ENCODE data around the gene LMBRD1. TPM values are rescaled to one million over a fixed set of nuclear protein-coding genes. Genes with fewer than 3 reads are reported as not detected.
A peak's percentile ranks its signal among the peaks of the same experiment; 100 is the strongest.

LMBRD1 gene
- total RNA-seq, 1 experiment from 2014 or later = 20.7 TPM

DNA sequence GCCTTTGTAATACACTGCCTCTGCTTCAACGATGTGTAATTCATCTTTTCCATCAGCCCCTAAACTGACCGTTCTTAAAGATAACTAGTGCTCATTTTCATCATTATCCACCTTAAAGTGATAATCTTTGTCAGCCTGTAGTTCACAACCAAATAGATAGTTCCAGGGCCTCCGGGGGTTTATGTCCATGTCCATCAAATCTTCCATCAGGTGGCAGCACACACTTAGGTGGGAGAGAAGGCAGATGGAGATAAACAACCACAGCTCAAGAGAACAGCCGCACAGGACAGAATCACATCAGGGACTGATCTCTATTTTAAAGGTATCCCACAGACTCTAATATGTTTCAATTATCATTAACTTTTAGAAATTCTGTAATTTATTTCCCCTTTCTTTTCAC, 90.9 kb downstream of the LMBRD1 start:
- BruUV-seq (replicated peaks) = no TSS peak

DNA sequence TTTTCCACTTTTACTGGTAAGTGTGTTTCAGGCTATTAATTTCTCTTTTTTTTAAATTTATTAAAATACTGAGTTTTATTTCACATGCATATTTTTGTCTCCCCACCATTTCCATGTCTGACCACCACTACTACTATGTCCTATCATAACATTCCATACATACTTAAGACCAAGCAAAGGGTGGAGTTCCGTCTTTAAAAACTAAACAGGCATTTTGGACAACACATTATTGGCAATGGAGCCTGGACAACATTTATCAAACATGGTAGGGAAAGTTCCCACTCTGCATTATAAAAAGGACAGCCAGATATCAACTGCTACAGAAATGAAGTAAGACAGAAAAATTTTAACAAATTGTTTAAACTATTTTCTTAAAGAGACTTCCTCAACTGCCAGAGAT, 91.9 kb downstream of the LMBRD1 start:
- no peak overlapping the region for H3K4me3 Mint-ChIP-seq (ENCODE audit: unreplicated experiment)
- no peaks in the 10 kb centered on the region for H3K9me3 Mint-ChIP-seq (ENCODE audit: unreplicated experiment)
- no peak for DNase-seq (ENCODE audit: unreplicated experiment)
- H3K4me1 Mint-ChIP-seq (ENCODE audit: insufficient read depth, unreplicated experiment) = no peaks in the 10 kb centered on the region
- POLR2A ChIA-PET = no interaction called here
- no TSS peak for BruUV-seq (replicated peaks)
- TF ChIP-seq, protein P1, sequence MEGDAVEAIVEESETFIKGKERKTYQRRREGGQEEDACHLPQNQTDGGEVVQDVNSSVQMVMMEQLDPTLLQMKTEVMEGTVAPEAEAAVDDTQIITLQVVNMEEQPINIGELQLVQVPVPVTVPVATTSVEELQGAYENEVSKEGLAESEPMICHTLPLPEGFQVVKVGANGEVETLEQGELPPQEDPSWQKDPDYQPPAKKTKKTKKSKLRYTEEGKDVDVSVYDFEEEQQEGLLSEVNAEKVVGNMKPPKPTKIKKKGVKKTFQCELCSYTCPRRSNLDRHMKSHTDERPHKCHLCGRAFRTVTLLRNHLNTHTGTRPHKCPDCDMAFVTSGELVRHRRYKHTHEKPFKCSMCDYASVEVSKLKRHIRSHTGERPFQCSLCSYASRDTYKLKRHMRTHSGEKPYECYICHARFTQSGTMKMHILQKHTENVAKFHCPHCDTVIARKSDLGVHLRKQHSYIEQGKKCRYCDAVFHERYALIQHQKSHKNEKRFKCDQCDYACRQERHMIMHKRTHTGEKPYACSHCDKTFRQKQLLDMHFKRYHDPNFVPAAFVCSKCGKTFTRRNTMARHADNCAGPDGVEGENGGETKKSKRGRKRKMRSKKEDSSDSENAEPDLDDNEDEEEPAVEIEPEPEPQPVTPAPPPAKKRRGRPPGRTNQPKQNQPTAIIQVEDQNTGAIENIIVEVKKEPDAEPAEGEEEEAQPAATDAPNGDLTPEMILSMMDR (IDR thresholded peaks at IDR 0.05; ENCODE audit: unreplicated experiment) = no peak
- intact Hi-C loops (cut with micrococcal nuclease) = no loop called here
- CTCF ChIA-PET = no interaction called here
- no peak overlapping the region for H3K27ac Mint-ChIP-seq (ENCODE audit: low read depth, unreplicated experiment)
- no peaks in the 10 kb centered on the region for H3K27me3 Mint-ChIP-seq (ENCODE audit: insufficient read depth, unreplicated experiment)
- H3K36me3 Mint-ChIP-seq (ENCODE audit: insufficient read depth, unreplicated experiment) = peaks cover 18% of the 10 kb centered on the region

More for the DNA sequence above, 90.9 kb downstream of the LMBRD1 start:
- Mint-ChIP-seq H3K27me3 (ENCODE audit: insufficient read depth, unreplicated experiment) (no peaks in the 10 kb centered on the region), H3K36me3 (ENCODE audit: insufficient read depth, unreplicated experiment) (peaks cover 18% of the 10 kb centered on the region), H3K4me3 (ENCODE audit: unreplicated experiment) (no peak overlapping the region), H3K27ac (ENCODE audit: low read depth, unreplicated experiment) (no peak overlapping the region), H3K4me1 (ENCODE audit: insufficient read depth, unreplicated experiment) (no peaks in the 10 kb centered on the region), H3K9me3 (ENCODE audit: unreplicated experiment) (no peaks in the 10 kb centered on the region)
- TF ChIP-seq, protein P1 (IDR thresholded peaks at IDR 0.05; ENCODE audit: unreplicated experiment) = no peak
- ChIA-PET POLR2A (no interaction called here), CTCF (no interaction called here)
- intact Hi-C loops (cut with micrococcal nuclease) = no loop called here
- DNase-seq (ENCODE audit: unreplicated experiment) = no peak

DNA sequence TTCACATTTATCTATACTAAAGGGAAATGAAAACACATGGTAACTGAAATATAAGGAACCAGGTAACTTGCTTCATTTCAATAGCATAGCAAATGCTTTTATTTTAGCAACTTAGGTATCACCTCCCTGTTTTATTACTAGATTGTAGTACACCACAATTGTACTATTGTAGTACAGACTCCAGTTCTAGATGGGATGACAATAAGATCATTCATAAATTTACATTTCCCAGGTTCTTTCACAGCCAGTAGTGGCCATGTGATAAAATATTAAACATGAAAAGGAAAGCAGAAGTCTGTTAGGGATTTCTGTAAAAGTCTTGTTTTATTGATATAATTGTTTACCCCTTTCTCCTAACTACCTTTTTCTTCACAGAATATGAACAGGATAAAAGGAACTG, 97.2 kb downstream of the LMBRD1 start:
- H3K9me3 Mint-ChIP-seq (ENCODE audit: unreplicated experiment) = no peaks in the 10 kb centered on the region
- ChIA-PET CTCF (interaction anchor here (0.6 kb wide), 2 partner anchors 194 to 527 kb away, joined by 3 read pairs; no protein-coding TSS in a partner anchor), POLR2A (interaction anchor here (0.7 kb wide), 1 partner anchor 211 kb away, joined by 3 read pairs; no protein-coding TSS in a partner anchor)
- no peak for DNase-seq (ENCODE audit: unreplicated experiment)
- no TSS peak for BruUV-seq (replicated peaks)
- H3K27me3 Mint-ChIP-seq (ENCODE audit: insufficient read depth, unreplicated experiment) = no peaks in the 10 kb centered on the region
- no peak overlapping the region for H3K27ac Mint-ChIP-seq (ENCODE audit: low read depth, unreplicated experiment)
- TF ChIP-seq, protein P1 (IDR thresholded peaks at IDR 0.05; ENCODE audit: unreplicated experiment) = no peak
- H3K4me3 Mint-ChIP-seq (ENCODE audit: unreplicated experiment) = no peak overlapping the region
- intact Hi-C loops (cut with micrococcal nuclease) = no loop called here
- H3K4me1 Mint-ChIP-seq (ENCODE audit: insufficient read depth, unreplicated experiment) = peaks cover 10% of the 10 kb centered on the region
- H3K36me3 Mint-ChIP-seq (ENCODE audit: insufficient read depth, unreplicated experiment) = peaks cover 19% of the 10 kb centered on the region

DNA sequence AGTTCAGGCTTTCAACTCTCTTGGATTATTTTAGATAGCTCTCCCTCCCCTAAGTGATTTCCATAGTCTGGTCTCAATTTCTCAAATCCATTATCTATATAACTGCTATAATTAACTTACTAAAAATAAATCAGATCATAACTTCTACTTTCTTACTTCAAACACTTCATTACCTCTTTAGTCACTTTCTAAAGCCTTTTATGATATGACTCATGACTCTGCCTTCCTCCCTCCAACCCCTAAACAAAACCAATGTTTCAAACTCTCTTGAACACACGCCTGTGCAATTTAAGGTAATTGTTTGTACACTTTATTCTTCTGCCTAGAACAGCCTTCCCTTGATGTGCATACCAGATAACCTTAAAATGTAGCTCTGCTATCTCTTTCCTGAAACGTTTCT, 100.5 kb downstream of the LMBRD1 start:
- intact Hi-C loops (cut with micrococcal nuclease) = no loop called here

More for the DNA sequence above, 100.5 kb downstream of the LMBRD1 start:
- POLR2A ChIA-PET = no interaction called here
- no peaks in the 10 kb centered on the region for H3K9me3 Mint-ChIP-seq (ENCODE audit: unreplicated experiment)
- H3K27ac Mint-ChIP-seq (ENCODE audit: low read depth, unreplicated experiment) = no peak overlapping the region
- TF ChIP-seq, protein P1 (IDR thresholded peaks at IDR 0.05; ENCODE audit: unreplicated experiment) = no peak
- H3K4me3 Mint-ChIP-seq (ENCODE audit: unreplicated experiment) = no peak overlapping the region
- CTCF ChIA-PET = interaction anchor here (0.7 kb wide), 1 partner anchor 254 kb away, joined by 5 read pairs; no protein-coding TSS in a partner anchor
- peak; percentile 18 for DNase-seq (ENCODE audit: unreplicated experiment)
- no peaks in the 10 kb centered on the region for H3K27me3 Mint-ChIP-seq (ENCODE audit: insufficient read depth, unreplicated experiment)
- peaks cover 20% of the 10 kb centered on the region for H3K4me1 Mint-ChIP-seq (ENCODE audit: insufficient read depth, unreplicated experiment)
- BruUV-seq (replicated peaks) = no TSS peak
- peaks cover 23% of the 10 kb centered on the region for H3K36me3 Mint-ChIP-seq (ENCODE audit: insufficient read depth, unreplicated experiment)
